NCI-H748 treated with DMSO at 0.1 percent for 48 hours (cell line): ENCODE results near the gene SHOX.
"Not testable (repeated sequence)": the region's sequence is repeated elsewhere in the genome, so short reads cannot be mapped to it uniquely, and the experiment has no call there.

Source experiments
- DNase-seq: peaks from one replicate; lab custom pipeline; 2025; lab: John Stamatoyannopoulos, UW

The SHOX gene

GRCh38 chrX:621705-622503 is 8.7 kb upstream of the SHOX start:
- no peak for DNase-seq

GRCh38 chrX:622802-623201 is 7.8 kb upstream of the SHOX start:
- not testable (repeated sequence) for DNase-seq

- DNase-seq = no peak
Observed at GRCh38 chrX:623268-623598, 7.4 kb upstream of the SHOX start.

GRCh38 chrX:623599-624315 is 6.8 kb upstream of the SHOX start:
- DNase-seq = no peak

GRCh38 chrX:625137-625691 is 5.4 kb upstream of the SHOX start:
- DNase-seq = no peak

- not testable (repeated sequence) for DNase-seq
Observed at GRCh38 chrX:626047-626446, 4.5 kb upstream of the SHOX start.

- no peak for DNase-seq
Observed at GRCh38 chrX:626745-627509, 3.7 kb upstream of the SHOX start.

GRCh38 chrX:627510-627981 is 3.0 kb upstream of the SHOX start:
- DNase-seq = no peak

GRCh38 chrX:627995-628394 is 2.6 kb upstream of the SHOX start:
- DNase-seq = no peak

GRCh38 chrX:629230-630006 is 1.2 kb upstream of the SHOX start:
- DNase-seq = no peak

GRCh38 chrX:630007-630611 is 482 bp upstream of the SHOX start:
- no peak for DNase-seq

- no peak for DNase-seq
Observed at GRCh38 chrX:631802-632365, 1.3 kb downstream of the SHOX start.

GRCh38 chrX:632366-633042 is 1.9 kb downstream of the SHOX start:
- DNase-seq = no peak

GRCh38 chrX:633043-633984 is 2.7 kb downstream of the SHOX start:
- no peak for DNase-seq

GRCh38 chrX:633985-634958 is 3.7 kb downstream of the SHOX start:
- no peak for DNase-seq

- DNase-seq = no peak
Observed at GRCh38 chrX:635428-636090, 5.0 kb downstream of the SHOX start.

GRCh38 chrX:636981-637659 is 6.5 kb downstream of the SHOX start:
- no peak for DNase-seq
